Activated CD4-positive, alpha-beta T cell treated with anti-CD3 and anti-CD28 coated beads, Interleukin-2, amount 50 U/mL, for 1 hour (primary cell): ENCODE data around the gene CHFR.
A peak's percentile ranks its signal among the peaks of the same experiment; 100 is the strongest.
"Not testable (repeated sequence)": the region's sequence is repeated elsewhere in the genome, so short reads cannot be mapped to it uniquely, and the experiment has no call there.

Experiments
- DNase-seq: peaks from one replicate; pipeline ENCODE4 v3.0.0-alpha.2; 2020

Gene CHFR

GRCh38 chr12:132874175-132874574 is 13.2 kb downstream of the CHFR start:
- no peak for DNase-seq

- DNase-seq, result no peak
These were observed 13.7 kb downstream of the CHFR start for GRCh38 chr12:132873724-132874123.

GRCh38 chr12:132872975-132873421 is 14.4 kb downstream of the CHFR start:
- peak; percentile 7 for DNase-seq

- DNase-seq, result no peak
These were observed 15.1 kb downstream of the CHFR start for GRCh38 chr12:132872073-132872855.

GRCh38 chr12:132869551-132869950 is 17.9 kb downstream of the CHFR start:
- DNase-seq, result no peak

- DNase-seq, result no peak
These were observed 21.1 kb downstream of the CHFR start for GRCh38 chr12:132866251-132866828.

GRCh38 chr12:132861558-132861957 is 25.8 kb downstream of the CHFR start:
- no peak for DNase-seq

GRCh38 chr12:132858718-132859266 is 28.6 kb downstream of the CHFR start:
- DNase-seq, result no peak

GRCh38 chr12:132857019-132857418 is 30.4 kb downstream of the CHFR start:
- DNase-seq, result not testable (repeated sequence)

- no peak for DNase-seq
These were observed 30.8 kb downstream of the CHFR start for GRCh38 chr12:132856581-132856980.

- DNase-seq, result not testable (repeated sequence)
These were observed 32.2 kb downstream of the CHFR start for GRCh38 chr12:132855211-132855610.

- DNase-seq, result no peak
These were observed 33.9 kb downstream of the CHFR start for GRCh38 chr12:132853285-132854092.

- DNase-seq, result no peak
These were observed 34.9 kb downstream of the CHFR start for GRCh38 chr12:132852496-132852895.

GRCh38 chr12:132851465-132851864 is 35.9 kb downstream of the CHFR start:
- DNase-seq, result no peak

GRCh38 chr12:132850291-132850690 is 37.1 kb downstream of the CHFR start:
- DNase-seq, result no peak

- DNase-seq, result no peak
These were observed 38.9 kb downstream of the CHFR start for GRCh38 chr12:132848521-132848920.

GRCh38 chr12:132847363-132848356 is 39.7 kb downstream of the CHFR start:
- DNase-seq, result no peak

- DNase-seq, result not testable (repeated sequence)
These were observed 42.7 kb downstream of the CHFR start for GRCh38 chr12:132844681-132845080.

GRCh38 chr12:132842449-132843045 is 44.9 kb downstream of the CHFR start:
- no peak for DNase-seq

- no peak for DNase-seq
These were observed 46.3 kb downstream of the CHFR start for GRCh38 chr12:132841151-132841550.

- no peak for DNase-seq
These were observed 46.9 kb downstream of the CHFR start for GRCh38 chr12:132840536-132840935.
